ENCODE data around the gene SPRY1.

Gene SPRY1

GRCh38 chr4:123452616-123453015, 56.0 kb downstream of the SPRY1 start:
- no peak overlapping the region for H3K4me3 ChIP-seq (ENCODE audit: low read depth in 1 of 5, low read length in 5 of 5)
- no peaks in the 10 kb centered on the region for H3K9me3 ChIP-seq (ENCODE audit: control insufficient read depth in 5 of 5, low read length in 5 of 5)
- no peaks in the 10 kb centered on the region for H3K27me3 ChIP-seq (ENCODE audit: control insufficient read depth in 5 of 5, insufficient read depth in 4 of 5, low read length in 5 of 5)
- no peak overlapping the region for H3K27ac ChIP-seq (ENCODE audit: low read depth, low read length)
- no peak overlapping the region for H3K9ac ChIP-seq (ENCODE audit: low read length in 5 of 5)
- peaks cover 0 to 8% (median 5%) of the 10 kb centered on the region in 5 donors for H3K4me1 ChIP-seq (ENCODE audit: control insufficient read depth in 5 of 5, insufficient read depth in 5 of 5, low read length in 5 of 5)
- no peaks in the 10 kb centered on the region for H3K36me3 ChIP-seq (ENCODE audit: control insufficient read depth in 5 of 5, insufficient read depth in 5 of 5, low read length in 5 of 5)

DNA sequence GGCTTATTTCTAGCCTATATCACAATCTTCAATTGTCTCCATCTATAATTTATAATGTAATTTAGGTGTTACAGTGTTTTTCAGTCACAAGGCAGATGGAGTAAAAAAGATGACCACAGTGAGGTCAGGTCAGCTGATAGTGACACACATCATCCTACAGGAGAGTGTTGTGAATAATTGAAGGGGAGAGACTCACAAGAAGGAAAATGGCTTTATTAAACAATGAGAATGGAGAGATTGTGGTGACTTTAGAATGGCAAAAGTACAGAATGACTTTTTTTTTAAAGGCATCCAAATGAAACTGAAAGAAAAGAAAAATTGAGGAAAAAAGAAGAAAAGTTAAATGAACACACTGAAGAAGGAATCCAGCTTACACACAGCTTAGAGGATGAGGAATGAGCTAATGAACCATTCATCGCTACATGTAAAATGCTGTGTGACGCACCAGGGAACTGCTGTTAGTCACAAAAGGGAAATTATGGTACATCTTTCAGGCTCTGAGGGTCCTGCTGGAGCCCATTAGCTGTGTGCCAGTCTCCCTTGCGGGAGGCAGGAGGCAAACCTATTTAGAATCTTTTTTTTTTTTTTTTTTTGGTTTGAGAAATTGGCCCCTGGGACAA, 56.6 kb downstream of the SPRY1 start:
- H3K27ac ChIP-seq (ENCODE audit: low read depth, low read length) = no peak overlapping the region

More for the DNA sequence above, 56.6 kb downstream of the SPRY1 start:
- no peaks in the 10 kb centered on the region for H3K27me3 ChIP-seq (ENCODE audit: control insufficient read depth in 5 of 5, insufficient read depth in 4 of 5, low read length in 5 of 5)
- peaks cover 0 to 8% (median 5%) of the 10 kb centered on the region in 5 donors for H3K4me1 ChIP-seq (ENCODE audit: control insufficient read depth in 5 of 5, insufficient read depth in 5 of 5, low read length in 5 of 5)
- no peak overlapping the region for H3K4me3 ChIP-seq (ENCODE audit: low read depth in 1 of 5, low read length in 5 of 5)
- H3K9ac ChIP-seq (ENCODE audit: low read length in 5 of 5) = no peak overlapping the region
- no peaks in the 10 kb centered on the region for H3K36me3 ChIP-seq (ENCODE audit: control insufficient read depth in 5 of 5, insufficient read depth in 5 of 5, low read length in 5 of 5)
- no peaks in the 10 kb centered on the region for H3K9me3 ChIP-seq (ENCODE audit: control insufficient read depth in 5 of 5, low read length in 5 of 5)
